Karpas-422 (cell line): ENCODE data around the gene CENPP. TPM values are rescaled to one million over a fixed set of nuclear protein-coding genes. Genes with fewer than 3 reads are reported as not detected.
A peak's percentile ranks its signal among the peaks of the same experiment; 100 is the strongest.

Experiments
- DNase-seq: peaks from one replicate; pipeline ENCODE4 v3.0.0-alpha.2; 2015
- H2AFZ ChIP-seq: fragments of 200-600 bp; sonication (generic); 2 replicates; pipeline ENCODE4 v1.6.1; 2014; ENCODE audit warnings: antibody characterized with exemption, low read length, mixed read lengths
- H3K27ac ChIP-seq: fragments of 200-600 bp; sonication (generic); 2 replicates; pipeline ENCODE4 v1.5.1; 2014; ENCODE audit warnings: mild to moderate bottlenecking, low read length, moderate library complexity
- H3K27me3 ChIP-seq: fragments of 200-600 bp; sonication (generic); 2 replicates; pipeline ENCODE4 v1.6.1; 2014; ENCODE audit warnings: low read length, mixed read lengths
- H3K36me3 ChIP-seq: fragments of 200-600 bp; sonication (generic); 2 replicates; pipeline ENCODE4 v1.6.1; 2014; ENCODE audit warnings: low read length, mixed read lengths; ENCODE audit not compliant: insufficient read depth
- H3K4me1 ChIP-seq: fragments of 200-600 bp; sonication (generic); 2 replicates; pipeline ENCODE4 v1.6.1; 2014; ENCODE audit warnings: mild to moderate bottlenecking, low read length, mixed read lengths
- H3K4me2 ChIP-seq: fragments of 200-600 bp; sonication (generic); 2 replicates; pipeline ENCODE4 v1.6.1; 2014; ENCODE audit warnings: low read length, low read depth, mild to moderate bottlenecking; ENCODE audit not compliant: poor library complexity, severe bottlenecking
- H3K4me3 ChIP-seq: fragments of 200-600 bp; sonication (generic); 2 replicates; pipeline ENCODE4 v1.5.1; 2014; ENCODE audit warnings: mild to moderate bottlenecking, antibody characterized with exemption, low read length, mixed read lengths
- H3K79me2 ChIP-seq: fragments of 200-600 bp; sonication (generic); 2 replicates; pipeline ENCODE4 v1.6.1; 2014; ENCODE audit warnings: mild to moderate bottlenecking, low read length, mixed read lengths
- H3K9ac ChIP-seq: fragments of 200-600 bp; sonication (generic); 2 replicates; pipeline ENCODE4 v1.6.0; 2014; ENCODE audit warnings: low read length
- H3K9me2 ChIP-seq: fragments of 200-600 bp; sonication (generic), shearing (Covaris generic); replicated peaks from 2 replicates; pipeline ENCODE4 v1.6.0; 2014; ENCODE audit warnings: mild to moderate bottlenecking, low read length, moderate library complexity; ENCODE audit not compliant: insufficient read depth
- H3K9me3 ChIP-seq: fragments of 300-700, 200-600 bp; sonication (generic); 2 replicates; pipeline ENCODE4 v1.6.1; 2014; ENCODE audit warnings: low read length, mixed read lengths
- H4K20me1 ChIP-seq: fragments of 200-600 bp; sonication (generic); 2 replicates; pipeline ENCODE4 v1.6.1; 2014; ENCODE audit warnings: mild to moderate bottlenecking, antibody characterized with exemption, low read length, low read depth; ENCODE audit not compliant: insufficient read depth
- small RNA-seq: library from RNA; depleted of rRNA; stranded (forward); fragments of <200 nt; gene quantifications from one replicate; pipeline ENCODE3, GENCODE V24; 2014
- total RNA-seq: library from RNA; depleted of rRNA; stranded (reverse); fragments of >200 nt; shearing (Covaris generic); gene quantifications from 2 replicates; pipeline ENCODE4 v1.2.3, GENCODE V29; 2014; ENCODE audit warnings: low replicate concordance; rRNA removed

CENPP gene
- total RNA-seq, 1 experiment from 2014 or later, result 12.6 TPM

DNA sequence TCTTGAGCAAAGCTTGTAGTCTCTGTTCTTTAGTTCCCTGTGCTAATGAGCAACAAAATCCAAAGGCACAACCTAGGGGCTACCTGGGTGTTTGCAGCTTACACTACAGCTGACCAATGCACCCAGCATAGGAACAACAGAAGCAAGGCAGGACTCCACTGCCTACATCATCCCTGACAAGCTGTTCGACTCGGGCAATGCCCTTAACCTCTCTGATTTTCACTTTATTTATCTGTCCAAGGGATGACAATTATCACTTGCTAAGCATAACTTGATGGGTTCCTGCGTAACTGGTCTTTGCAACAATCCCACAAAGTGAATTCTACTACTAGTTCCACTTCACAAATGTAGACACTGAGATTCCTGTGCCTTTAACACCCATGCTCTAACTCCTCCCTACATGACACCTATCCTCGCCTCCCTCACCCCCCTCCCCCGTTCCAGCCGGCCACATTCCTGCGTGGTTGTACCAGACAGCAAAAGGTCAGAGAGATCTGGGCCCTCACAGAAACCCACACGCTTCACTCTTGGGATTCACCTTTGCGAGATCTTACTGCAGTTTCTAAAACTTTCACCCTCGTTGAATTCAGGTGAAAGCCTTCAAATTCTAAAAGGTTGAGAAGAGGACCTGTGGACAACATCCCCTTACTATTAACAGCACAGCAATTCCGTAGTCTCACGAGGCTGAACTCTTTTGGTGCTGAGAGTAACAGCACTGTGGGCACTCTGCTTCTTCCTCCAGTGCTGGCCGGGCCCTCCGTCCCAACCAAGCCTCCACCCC, 343.2 kb downstream of the CENPP start:
- 0 out of 2 replicates have a peak, but pooled peaks cover 1% of the 10 kb centered on the region for H3K36me3 ChIP-seq
- peaks cover 74% of the 10 kb centered on the region for H3K79me2 ChIP-seq
- H3K4me1 ChIP-seq, result peaks cover 27% of the 10 kb centered on the region
- peaks cover 4% of the 10 kb centered on the region; the same call in 1 of the 2 replicates for H4K20me1 ChIP-seq
- H3K27me3 ChIP-seq, result no peaks in the 10 kb centered on the region
- peak overlapping the region; percentile 92 for H3K4me3 ChIP-seq
- no peak overlapping the region for H2AFZ ChIP-seq
- H3K9me2 ChIP-seq, result no peaks in the 10 kb centered on the region
- H3K27ac ChIP-seq, result peak overlapping the region; percentile 45; the same call in 1 of the 2 replicates
- H3K9ac ChIP-seq, result peak overlapping the region; percentile 92
- peak overlapping the region; percentile 86 for H3K4me2 ChIP-seq
- DNase-seq, result peak; percentile 63
- no peaks in the 10 kb centered on the region for H3K9me3 ChIP-seq

DNA sequence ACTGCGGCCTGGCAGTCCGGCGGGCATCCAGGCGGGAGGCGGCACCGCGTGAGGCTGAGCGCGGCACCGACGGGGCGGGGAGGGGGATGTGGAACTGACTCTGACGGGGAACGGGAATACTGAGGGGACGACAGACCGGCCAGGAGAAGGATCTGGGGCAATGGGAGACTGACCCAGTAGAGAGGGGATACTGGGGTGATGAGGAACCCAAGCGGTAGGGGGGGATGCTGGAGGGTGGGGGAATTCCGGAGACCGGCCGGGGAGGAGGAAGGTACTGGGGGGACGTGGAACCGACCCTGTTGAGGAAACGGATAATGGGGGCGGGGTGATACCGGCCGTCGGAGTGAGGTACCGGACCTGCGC, 343.8 kb downstream of the CENPP start:
- Histone ChIP-seq H3K79me2 (peaks cover 68% of the 10 kb centered on the region), H3K4me2 (peak overlapping the region; percentile 86), H4K20me1 (no peaks in the 10 kb centered on the region), H3K36me3 (0 out of 2 replicates have a peak, but pooled peaks cover 5% of the 10 kb centered on the region), H3K4me1 (peaks cover 27% of the 10 kb centered on the region), H3K9me3 (no peaks in the 10 kb centered on the region), H2AFZ (no peak overlapping the region), H3K9me2 (no peaks in the 10 kb centered on the region), H3K4me3 (peak overlapping the region; percentile 92), H3K27ac (peak overlapping the region; percentile 45), H3K9ac (peak overlapping the region; percentile 92), H3K27me3 (no peaks in the 10 kb centered on the region)
- DNase-seq, result peak; percentile 59

Small RNA genes within 50 kb of the gene (small RNA-seq; reads per million reads assigned to genes)
- not detected for gene AL157827.1
- not detected for gene MIR3651
- not detected for gene MIR4670
- 3.4 reads per million, percentile 70 among the genes with 10 or more reads in this experiment for gene SNORA84

Other genes with a start within 250 kb of the CENPP start
- gene SPTLC1, start 210.5 kb upstream of the CENPP start, total RNA-seq, result 46.1 and 47.3 TPM in 2 replicates
- 247 and 401 TPM in 2 replicates for gene IARS1, start 32.3 kb upstream of the CENPP start, total RNA-seq
- 47.2 and 53.4 TPM in 2 replicates for gene NOL8, start 603 bp upstream of the CENPP start, total RNA-seq
- gene OGN, start 78.6 kb downstream of the CENPP start, total RNA-seq, result 3.3 and 16.4 TPM in 2 replicates
- gene OMD, start 98.5 kb downstream of the CENPP start, total RNA-seq, result not detected in 2 replicates
- not detected in 2 replicates for gene ASPN, start 156.6 kb downstream of the CENPP start, total RNA-seq
- gene ECM2, start 210.0 kb downstream of the CENPP start, total RNA-seq, result 0.11 TPM in 1 of 2 replicates, not detected in the other